Sciatic nerve (tissue), 1 donor: ENCODE measurements around the gene NTN5. TPM values are rescaled to one million over a fixed set of nuclear protein-coding genes. Genes with fewer than 3 reads are reported as not detected.

ENCODE experiments used
- total RNA-seq: library from RNA; stranded (reverse); fragmentation: NEBNext Ultra II Directional; extraction: Animal tissue kit (Norgen Biotek cat#: 25700); gene quantifications from one replicate; pipeline ENCODE4 v1.2.1, GENCODE V29; 2021
- donor health status: DM: no; HTN: no; CAD: no.

The NTN5 gene
- total RNA-seq, 1 donor from 2014 or later: 1.4 TPM

Other genes with a start within 250 kb of the NTN5 start
- gene GRWD1, start 227.0 kb downstream of the NTN5 start, total RNA-seq: 23.4 TPM
- 0.71 TPM for gene KCNJ14, start 217.4 kb downstream of the NTN5 start, total RNA-seq
- 62.7 TPM for gene CYTH2, start 203.6 kb downstream of the NTN5 start, total RNA-seq
- gene LMTK3, start 161.2 kb downstream of the NTN5 start, total RNA-seq: 0.76 TPM
- gene SULT2B1, start 120.8 kb downstream of the NTN5 start, total RNA-seq: not detected
- not detected for gene SPACA4, start 66.3 kb downstream of the NTN5 start, total RNA-seq
- gene FAM83E, start 57.9 kb downstream of the NTN5 start, total RNA-seq: not detected
- 789 TPM for gene RPL18, start 53.8 kb downstream of the NTN5 start, total RNA-seq
- 21.5 TPM for gene SPHK2, start 53.5 kb downstream of the NTN5 start, total RNA-seq
- 13.7 TPM for gene DBP, start 35.6 kb downstream of the NTN5 start, total RNA-seq
- 10.5 TPM for gene CA11, start 26.8 kb downstream of the NTN5 start, total RNA-seq
- not detected for gene FUT2, start 23.0 kb upstream of the NTN5 start, total RNA-seq
- 5.8 TPM for gene MAMSTR, start 46.7 kb upstream of the NTN5 start, total RNA-seq
- gene RASIP1, start 67.6 kb upstream of the NTN5 start, total RNA-seq: 28.0 TPM
- 0.27 TPM for gene IZUMO1, start 73.9 kb upstream of the NTN5 start, total RNA-seq
- 3.6 TPM for gene FUT1, start 79.6 kb upstream of the NTN5 start, total RNA-seq
- not detected for gene FGF21, start 82.5 kb upstream of the NTN5 start, total RNA-seq
- 38.0 TPM for gene BCAT2, start 138.0 kb upstream of the NTN5 start, total RNA-seq
- gene HSD17B14, start 163.5 kb upstream of the NTN5 start, total RNA-seq: 22.2 TPM
- gene PLEKHA4, start 195.6 kb upstream of the NTN5 start, total RNA-seq: 519 TPM
- 95.8 TPM for gene PPP1R15A, start 199.4 kb upstream of the NTN5 start, total RNA-seq
- 1.1 TPM for gene TULP2, start 225.7 kb upstream of the NTN5 start, total RNA-seq
- gene NUCB1, start 227.3 kb upstream of the NTN5 start, total RNA-seq: 262 TPM